BLaER1 (cell line): ENCODE measurements around the gene TXNDC16.

Source experiments
- H3K27ac ChIP-seq: shearing (Covaris generic); formaldehyde crosslinking; 2 replicates; pipeline ENCODE4 v1.8.1; 2022
- H3K27me3 ChIP-seq: shearing (Covaris generic); formaldehyde crosslinking; 2 replicates; pipeline ENCODE4 v1.8.1; 2022
- H3K36me3 ChIP-seq: shearing (Covaris generic); formaldehyde crosslinking; 2 replicates; pipeline ENCODE4 v1.8.1; 2022
- H3K4me1 ChIP-seq: shearing (Covaris generic); formaldehyde crosslinking; 2 replicates; pipeline ENCODE4 v1.8.1; 2022
- H3K4me2 ChIP-seq: shearing (Covaris generic); formaldehyde crosslinking; 2 replicates; pipeline ENCODE4 v1.8.1; 2022
- H3K4me3 ChIP-seq: shearing (Covaris generic); formaldehyde crosslinking; 2 replicates; pipeline ENCODE4 v1.8.1; 2022
- H3K9ac ChIP-seq: shearing (Covaris generic); formaldehyde crosslinking; 2 replicates; pipeline ENCODE4 v1.8.1; 2022
- H3K9me3 ChIP-seq: shearing (Covaris generic); formaldehyde crosslinking; 2 replicates; pipeline ENCODE4 v1.8.1; 2022
- H4K20me1 ChIP-seq: shearing (Covaris generic); formaldehyde crosslinking; 2 replicates; pipeline ENCODE4 v1.8.1; 2022
- Cebpa-rat ChIP-seq: shearing (Covaris generic); IDR thresholded peaks from 2 replicates; pipeline ENCODE4 v1.8.1; 2022

TXNDC16 gene

DNA sequence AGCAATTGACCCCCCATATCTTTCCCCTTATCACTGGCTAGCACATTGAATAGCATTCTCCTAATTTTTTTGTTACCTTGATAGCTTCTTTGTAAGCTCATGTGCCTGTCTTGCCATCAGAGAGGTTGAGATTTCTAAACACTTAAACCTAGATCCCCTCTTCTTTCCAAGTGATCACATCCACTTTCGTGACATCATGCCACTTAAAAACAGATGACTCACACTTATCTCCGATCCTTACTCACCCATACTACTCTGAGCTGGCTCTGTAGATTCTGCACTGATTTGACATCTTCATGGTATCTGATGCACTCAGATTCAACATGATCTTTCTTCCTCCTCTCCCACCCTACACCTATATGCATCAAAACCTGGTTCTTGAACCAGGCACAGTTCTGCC lies 10.8 kb upstream of the TXNDC16 start:
- Histone ChIP-seq H3K4me2 (no peak overlapping the region), H3K4me3 (no peak overlapping the region), H3K4me1 (no peaks in the 10 kb centered on the region), H3K27me3 (no peaks in the 10 kb centered on the region), H3K36me3 (peaks cover 8% of the 10 kb centered on the region), H4K20me1 (no peaks in the 10 kb centered on the region), H3K9me3 (peaks cover 17% of the 10 kb centered on the region), H3K9ac (no peak overlapping the region), H3K27ac (no peak overlapping the region)
- no peak for TF ChIP-seq Cebpa-rat

DNA sequence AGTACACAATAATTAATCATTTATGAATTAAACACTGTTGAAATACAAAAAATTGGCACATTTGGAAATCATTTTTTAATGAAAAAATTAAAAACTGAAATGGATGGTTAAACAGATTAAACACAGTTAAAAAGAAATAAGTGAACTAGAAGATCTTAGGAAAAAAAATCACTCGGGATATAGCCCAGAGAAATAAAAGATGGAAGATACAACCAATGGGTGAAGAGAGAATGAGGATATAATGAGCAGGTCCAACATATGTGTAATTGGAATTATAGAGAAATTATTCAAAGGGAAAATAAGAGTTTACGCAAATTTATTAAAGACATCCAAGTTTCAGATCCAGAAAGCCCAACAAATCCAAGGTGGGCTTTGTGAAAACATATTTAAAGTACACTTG lies 6.4 kb upstream of the TXNDC16 start:
- Histone ChIP-seq H4K20me1 (no peaks in the 10 kb centered on the region), H3K27ac (no peak overlapping the region), H3K4me3 (no peak overlapping the region), H3K9ac (no peak overlapping the region), H3K36me3 (no peaks in the 10 kb centered on the region), H3K9me3 (peaks cover 17% of the 10 kb centered on the region), H3K4me2 (no peak overlapping the region), H3K27me3 (no peaks in the 10 kb centered on the region), H3K4me1 (peaks cover 12% of the 10 kb centered on the region)
- no peak for TF ChIP-seq Cebpa-rat

DNA sequence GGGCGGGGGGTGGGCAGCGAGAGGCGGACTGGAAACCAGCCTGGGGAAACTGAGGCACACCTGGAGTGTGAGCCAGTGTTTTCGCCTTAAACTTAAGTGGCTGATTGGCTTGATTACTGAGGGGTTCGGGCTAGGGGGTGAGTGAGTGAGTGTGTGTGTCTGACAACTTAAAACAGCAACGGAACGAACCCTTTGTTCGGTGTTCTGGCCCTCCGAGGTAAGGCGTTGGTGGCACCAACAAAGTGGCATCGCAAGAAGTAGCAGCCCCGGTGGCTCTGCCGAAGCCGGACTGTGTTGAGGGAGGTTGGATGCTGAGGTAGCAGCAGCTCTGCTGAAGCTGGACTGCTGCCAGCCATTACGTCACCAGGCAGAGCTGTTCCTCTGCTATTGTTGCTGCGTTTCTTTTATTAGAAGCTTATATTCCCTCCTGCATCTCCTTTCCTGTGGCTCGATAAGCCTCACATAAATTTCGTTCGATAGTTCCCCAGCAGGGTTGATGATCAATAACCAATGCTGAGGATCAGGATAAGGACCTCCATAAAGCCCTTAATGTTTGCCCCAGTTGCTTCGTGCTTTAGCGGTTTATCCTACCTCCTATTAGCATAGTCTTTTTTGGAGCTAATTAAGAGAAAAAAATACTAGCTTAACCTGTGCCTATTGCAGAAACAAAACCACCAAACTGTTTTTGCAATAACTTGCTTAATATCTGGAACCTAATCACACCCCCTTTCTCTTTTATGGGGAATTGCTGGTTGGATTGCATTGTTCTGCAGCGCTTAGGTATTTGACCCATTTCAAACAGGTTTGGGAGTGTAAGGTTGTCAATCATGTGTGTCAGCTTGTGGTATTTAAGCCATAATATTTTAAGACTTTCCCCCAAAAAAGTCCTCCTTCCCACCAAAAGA lies 1.6 kb upstream of the TXNDC16 start:
- H3K9ac ChIP-seq = peak overlapping the region; percentile 80
- peak overlapping the region; percentile 90 for H3K4me2 ChIP-seq
- no peaks in the 10 kb centered on the region for H4K20me1 ChIP-seq
- H3K27me3 ChIP-seq = no peaks in the 10 kb centered on the region
- no peak for TF ChIP-seq Cebpa-rat
- no peaks in the 10 kb centered on the region for H3K36me3 ChIP-seq
- peak overlapping the region; percentile 63; the same call in 1 of the 2 replicates for H3K27ac ChIP-seq
- peak overlapping the region; percentile 93 for H3K4me3 ChIP-seq
- peaks cover 14% of the 10 kb centered on the region for H3K9me3 ChIP-seq
- H3K4me1 ChIP-seq = peaks cover 31% of the 10 kb centered on the region

DNA sequence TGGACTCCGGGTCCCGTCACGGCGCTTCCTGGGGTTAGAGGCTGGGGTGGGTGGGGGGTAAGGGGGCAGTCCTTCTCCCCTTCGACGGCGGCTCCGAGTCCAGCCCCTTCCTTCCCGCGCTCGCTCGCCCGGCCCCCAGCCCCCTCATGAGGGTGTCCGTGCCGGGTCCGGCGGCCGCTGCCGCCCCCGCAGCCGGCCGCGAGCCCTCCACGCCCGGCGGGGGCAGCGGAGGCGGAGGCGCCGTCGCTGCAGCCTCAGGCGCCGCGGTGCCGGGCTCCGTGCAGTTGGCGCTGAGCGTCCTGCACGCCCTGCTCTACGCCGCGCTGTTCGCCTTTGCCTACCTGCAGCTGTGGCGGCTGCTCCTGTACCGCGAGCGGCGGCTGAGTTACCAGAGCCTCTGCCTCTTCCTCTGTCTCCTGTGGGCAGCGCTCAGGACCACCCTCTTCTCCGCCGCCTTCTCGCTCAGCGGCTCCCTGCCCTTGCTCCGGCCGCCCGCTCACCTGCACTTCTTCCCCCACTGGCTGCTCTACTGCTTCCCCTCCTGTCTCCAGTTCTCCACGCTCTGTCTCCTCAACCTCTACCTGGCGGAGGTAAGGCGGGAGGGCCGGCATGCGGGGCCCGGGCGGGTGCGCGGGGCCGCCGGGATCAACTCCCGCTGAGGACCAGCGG lies 831 bp upstream of the TXNDC16 start:
- H3K27ac ChIP-seq = peak overlapping the region; percentile 63
- H3K4me1 ChIP-seq = peaks cover 31% of the 10 kb centered on the region
- H3K27me3 ChIP-seq = no peaks in the 10 kb centered on the region
- TF ChIP-seq Cebpa-rat = no peak
- H3K4me2 ChIP-seq = peak overlapping the region; percentile 90
- H3K9ac ChIP-seq = peak overlapping the region; percentile 80
- no peaks in the 10 kb centered on the region for H4K20me1 ChIP-seq
- H3K4me3 ChIP-seq = peak overlapping the region; percentile 93
- H3K36me3 ChIP-seq = peaks cover 1% of the 10 kb centered on the region; the same call in 1 of the 2 replicates
- peaks cover 6% of the 10 kb centered on the region for H3K9me3 ChIP-seq

DNA sequence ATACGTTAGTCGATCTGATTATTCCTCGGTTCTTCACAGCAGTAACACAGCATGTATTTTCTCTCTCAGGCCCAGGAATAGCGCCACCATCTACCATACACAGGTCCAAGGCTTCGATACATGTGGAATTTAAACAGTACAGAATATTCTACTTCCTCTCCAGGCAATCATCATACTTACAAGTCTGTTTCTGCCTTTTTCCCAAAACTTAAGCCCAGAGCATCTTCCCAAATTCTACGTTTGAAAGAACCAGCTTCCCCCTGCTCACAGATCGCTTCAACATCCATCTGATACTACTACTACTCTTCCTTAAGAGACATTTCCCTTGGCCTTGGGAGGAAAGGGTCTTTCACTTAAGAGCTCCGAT lies 626 bp downstream of the TXNDC16 start:
- Histone ChIP-seq H3K4me1 (peaks cover 31% of the 10 kb centered on the region), H3K9ac (peak overlapping the region; percentile 90), H3K9me3 (no peaks in the 10 kb centered on the region), H4K20me1 (no peaks in the 10 kb centered on the region), H3K4me3 (peak overlapping the region; percentile 93), H3K4me2 (peak overlapping the region; percentile 85), H3K27ac (peak overlapping the region; percentile 73), H3K27me3 (no peaks in the 10 kb centered on the region), H3K36me3 (peaks cover 8% of the 10 kb centered on the region; the same call in 1 of the 2 replicates)
- no peak for TF ChIP-seq Cebpa-rat

DNA sequence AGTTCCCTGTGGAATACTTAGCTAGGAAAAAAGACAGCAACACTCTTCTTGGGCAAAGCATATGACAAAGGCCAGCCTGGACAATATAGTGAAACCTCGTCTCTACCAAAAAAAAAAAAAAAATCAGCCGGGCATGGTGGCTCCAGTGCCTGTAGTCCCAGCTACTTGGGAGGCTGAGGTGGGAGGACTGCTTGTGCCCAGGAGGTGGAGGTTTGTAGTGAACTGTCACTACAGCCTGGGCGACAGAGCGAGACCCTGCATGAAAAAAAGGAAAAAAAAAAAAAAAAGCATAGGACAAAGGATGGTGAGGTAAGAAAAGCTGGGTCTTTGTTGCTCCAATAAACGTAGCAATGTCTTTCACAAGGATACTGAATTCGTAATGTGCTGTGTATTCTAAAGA lies 1.1 kb downstream of the TXNDC16 start:
- H3K9me3 ChIP-seq = no peaks in the 10 kb centered on the region
- peaks cover 35% of the 10 kb centered on the region for H3K4me1 ChIP-seq
- H3K4me3 ChIP-seq = peak overlapping the region; percentile 93
- H3K4me2 ChIP-seq = peak overlapping the region; percentile 85
- no peak for TF ChIP-seq Cebpa-rat
- peak overlapping the region; percentile 90 for H3K9ac ChIP-seq
- H4K20me1 ChIP-seq = no peaks in the 10 kb centered on the region
- no peaks in the 10 kb centered on the region for H3K27me3 ChIP-seq
- H3K36me3 ChIP-seq = peaks cover 8% of the 10 kb centered on the region; the same call in 1 of the 2 replicates
- H3K27ac ChIP-seq = peak overlapping the region; percentile 73

DNA sequence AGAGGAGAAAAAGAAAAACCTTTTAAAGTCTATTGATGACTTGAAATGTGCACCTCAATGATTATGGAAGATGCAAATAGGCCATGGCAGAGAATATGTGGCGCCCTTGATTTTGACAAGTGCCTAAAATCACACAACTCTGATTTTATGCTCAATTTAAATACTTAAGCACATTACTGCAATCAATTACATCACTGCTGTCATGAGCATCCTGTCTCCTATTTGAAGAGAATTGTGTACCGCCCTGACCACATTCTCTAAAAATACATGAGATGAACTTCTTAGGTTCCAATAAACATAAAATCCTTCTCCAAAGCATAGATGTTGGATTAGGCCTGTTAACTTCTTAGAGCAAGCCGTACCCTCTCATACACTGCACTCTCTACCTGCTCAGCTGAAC lies 1.6 kb downstream of the TXNDC16 start:
- Histone ChIP-seq H3K27me3 (no peaks in the 10 kb centered on the region), H3K4me2 (peak overlapping the region; percentile 85), H3K9me3 (no peaks in the 10 kb centered on the region), H3K9ac (peak overlapping the region; percentile 90), H3K36me3 (peaks cover 8% of the 10 kb centered on the region; the same call in 1 of the 2 replicates), H3K27ac (peak overlapping the region; percentile 73; the same call in 1 of the 2 replicates), H4K20me1 (no peaks in the 10 kb centered on the region), H3K4me1 (peaks cover 40% of the 10 kb centered on the region), H3K4me3 (peak overlapping the region; percentile 93)
- no peak for TF ChIP-seq Cebpa-rat

DNA sequence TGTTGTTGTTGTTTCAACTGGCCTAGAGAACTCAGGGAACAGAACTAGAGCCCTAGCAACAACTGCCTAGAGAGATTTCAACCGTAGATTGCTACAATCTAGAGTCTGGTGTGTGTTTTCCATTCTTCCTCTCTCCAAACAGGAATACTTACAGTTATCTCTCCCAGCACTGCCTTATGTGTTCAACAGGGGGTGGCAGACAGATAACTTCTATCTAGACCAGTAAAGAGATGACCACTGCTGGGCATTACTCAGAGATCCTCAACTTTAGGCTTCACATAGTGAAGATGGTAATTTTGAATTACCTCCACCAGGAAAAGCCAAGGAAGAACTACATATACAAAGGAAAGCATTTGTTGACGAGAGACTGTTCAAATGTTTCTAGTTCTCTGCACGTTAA lies 4.8 kb downstream of the TXNDC16 start:
- peaks cover 14% of the 10 kb centered on the region for H3K36me3 ChIP-seq
- H4K20me1 ChIP-seq = no peaks in the 10 kb centered on the region
- H3K9me3 ChIP-seq = no peaks in the 10 kb centered on the region
- H3K9ac ChIP-seq = no peak overlapping the region
- H3K4me1 ChIP-seq = peaks cover 31% of the 10 kb centered on the region
- no peak overlapping the region for H3K27ac ChIP-seq
- no peak overlapping the region for H3K4me3 ChIP-seq
- no peak overlapping the region for H3K4me2 ChIP-seq
- no peak for TF ChIP-seq Cebpa-rat
- H3K27me3 ChIP-seq = no peaks in the 10 kb centered on the region

DNA sequence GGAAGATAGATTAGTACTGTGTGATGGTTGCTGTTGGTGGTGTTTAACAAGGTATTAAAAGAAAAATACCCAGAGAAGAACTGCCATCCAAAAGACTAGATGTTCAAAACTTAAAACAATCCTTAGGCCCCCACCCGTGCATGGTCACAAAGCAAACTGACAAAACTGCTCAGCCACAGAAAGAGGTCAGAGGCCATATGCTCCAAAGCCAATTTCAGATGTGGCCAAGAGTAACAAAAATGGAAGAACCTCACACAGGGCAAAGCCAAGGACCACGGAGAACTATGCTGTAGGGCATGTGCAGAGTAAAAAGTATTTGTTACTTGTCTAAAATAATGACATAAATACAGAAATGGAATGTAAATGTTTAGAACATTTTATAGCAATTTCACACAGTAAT lies 5.3 kb downstream of the TXNDC16 start:
- Histone ChIP-seq H3K27me3 (no peaks in the 10 kb centered on the region), H3K4me3 (no peak overlapping the region), H3K27ac (no peak overlapping the region), H4K20me1 (no peaks in the 10 kb centered on the region), H3K4me2 (no peak overlapping the region), H3K9ac (no peak overlapping the region), H3K4me1 (peaks cover 31% of the 10 kb centered on the region), H3K9me3 (no peaks in the 10 kb centered on the region), H3K36me3 (peaks cover 14% of the 10 kb centered on the region)
- TF ChIP-seq Cebpa-rat = no peak

DNA sequence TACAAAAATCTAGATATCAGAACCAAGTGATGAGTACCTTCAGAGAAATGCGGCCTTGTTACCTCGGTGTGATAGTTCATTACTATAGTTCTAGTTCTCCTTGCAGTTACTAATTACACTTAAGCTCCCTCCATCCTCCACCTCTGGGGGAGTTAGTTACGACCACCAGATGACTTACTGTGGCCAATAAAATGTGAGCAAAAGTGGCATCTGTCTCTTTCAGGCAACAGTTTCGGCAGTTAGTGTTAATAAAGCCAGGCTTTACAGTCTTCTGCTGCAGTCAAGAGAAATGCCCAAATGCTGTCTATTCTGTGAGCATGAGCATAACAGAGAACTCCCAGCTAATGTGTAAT lies 6.0 kb downstream of the TXNDC16 start:
- H3K27me3 ChIP-seq = no peaks in the 10 kb centered on the region
- H3K4me1 ChIP-seq = peaks cover 29% of the 10 kb centered on the region
- H3K27ac ChIP-seq = no peak overlapping the region
- peaks cover 16% of the 10 kb centered on the region for H3K36me3 ChIP-seq
- H3K4me2 ChIP-seq = peak overlapping the region; percentile 41
- H3K9me3 ChIP-seq = no peaks in the 10 kb centered on the region
- no peak for TF ChIP-seq Cebpa-rat
- H4K20me1 ChIP-seq = no peaks in the 10 kb centered on the region
- H3K4me3 ChIP-seq = no peak overlapping the region
- H3K9ac ChIP-seq = no peak overlapping the region
